Mesothelial cell of epicardium (in vitro differentiated cells): Measurements from ENCODE around the gene C2orf78. TPM values are rescaled to one million over a fixed set of nuclear protein-coding genes. Genes with fewer than 3 reads are reported as not detected.

Experiments
- DNase-seq, 2 experiments: peaks; one replicate each; pipeline ENCODE4 v3.0.0; 2021; ENCODE audit warnings: low spot score in 2 of 2; ENCODE audit not compliant: unreplicated experiment in 2 of 2
- H3K27ac Mint-ChIP-seq: 2 replicates; pipeline ENCODE4 v1.8.0; 2021; ENCODE audit warnings: mixed read lengths
- H3K27me3 Mint-ChIP-seq: 2 replicates; pipeline ENCODE4 v1.8.0; 2021; ENCODE audit warnings: low read depth, mixed read lengths
- H3K36me3 Mint-ChIP-seq: 2 replicates; pipeline ENCODE4 v1.8.0; 2021; ENCODE audit warnings: mixed read lengths
- H3K4me1 Mint-ChIP-seq: 2 replicates; pipeline ENCODE4 v1.8.0; 2021; ENCODE audit warnings: mixed read lengths
- H3K4me3 Mint-ChIP-seq: 2 replicates; pipeline ENCODE4 v1.8.0; 2021; ENCODE audit warnings: mild to moderate bottlenecking, moderate library complexity, mixed read lengths
- H3K9me3 Mint-ChIP-seq: 2 replicates; pipeline ENCODE4 v1.8.0; 2021; ENCODE audit warnings: mixed read lengths
- total RNA-seq: library from RNA; stranded (reverse); gene quantifications from 3 replicates; pipeline ENCODE4 v1.2.1, GENCODE V29; 2021
- TF ChIP-seq, protein P1 (sequence below): fragments of 200-600 bp; sonication (generic); IDR thresholded peaks from one replicate; pipeline ENCODE4 v1.5.0; 2021; ENCODE audit warnings: antibody characterized with exemption; ENCODE audit not compliant: unreplicated experiment

C2orf78 gene
- total RNA-seq, 1 donor from 2014 or later, result not detected

DNA sequence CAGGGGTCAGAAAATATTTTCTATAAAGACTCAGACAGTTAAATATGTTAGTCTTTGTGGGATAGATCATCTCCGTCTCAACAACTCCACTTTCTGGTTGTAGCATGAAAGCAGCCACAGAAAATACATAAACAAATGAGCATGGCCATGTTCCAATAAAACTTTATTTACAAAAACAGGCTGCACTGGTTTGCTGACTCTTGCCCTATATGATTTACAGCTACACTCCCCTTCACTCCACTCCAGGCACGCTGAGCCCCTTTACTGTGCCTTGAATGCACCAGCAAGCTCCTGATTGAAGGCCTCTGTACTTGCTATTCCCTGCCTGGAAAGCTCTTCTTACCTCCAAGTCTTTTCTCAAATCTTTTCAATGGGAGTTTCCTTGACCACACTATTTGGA, 39.0 kb downstream of the C2orf78 start:
- TF ChIP-seq, protein P1, sequence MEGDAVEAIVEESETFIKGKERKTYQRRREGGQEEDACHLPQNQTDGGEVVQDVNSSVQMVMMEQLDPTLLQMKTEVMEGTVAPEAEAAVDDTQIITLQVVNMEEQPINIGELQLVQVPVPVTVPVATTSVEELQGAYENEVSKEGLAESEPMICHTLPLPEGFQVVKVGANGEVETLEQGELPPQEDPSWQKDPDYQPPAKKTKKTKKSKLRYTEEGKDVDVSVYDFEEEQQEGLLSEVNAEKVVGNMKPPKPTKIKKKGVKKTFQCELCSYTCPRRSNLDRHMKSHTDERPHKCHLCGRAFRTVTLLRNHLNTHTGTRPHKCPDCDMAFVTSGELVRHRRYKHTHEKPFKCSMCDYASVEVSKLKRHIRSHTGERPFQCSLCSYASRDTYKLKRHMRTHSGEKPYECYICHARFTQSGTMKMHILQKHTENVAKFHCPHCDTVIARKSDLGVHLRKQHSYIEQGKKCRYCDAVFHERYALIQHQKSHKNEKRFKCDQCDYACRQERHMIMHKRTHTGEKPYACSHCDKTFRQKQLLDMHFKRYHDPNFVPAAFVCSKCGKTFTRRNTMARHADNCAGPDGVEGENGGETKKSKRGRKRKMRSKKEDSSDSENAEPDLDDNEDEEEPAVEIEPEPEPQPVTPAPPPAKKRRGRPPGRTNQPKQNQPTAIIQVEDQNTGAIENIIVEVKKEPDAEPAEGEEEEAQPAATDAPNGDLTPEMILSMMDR, result no peak
- Mint-ChIP-seq H3K36me3 (no peaks in the 10 kb centered on the region), H3K27ac (no peak overlapping the region), H3K4me3 (no peak overlapping the region), H3K4me1 (no peaks in the 10 kb centered on the region), H3K9me3 (no peaks in the 10 kb centered on the region), H3K27me3 (peaks cover 54% of the 10 kb centered on the region)
- no peak for DNase-seq

DNA sequence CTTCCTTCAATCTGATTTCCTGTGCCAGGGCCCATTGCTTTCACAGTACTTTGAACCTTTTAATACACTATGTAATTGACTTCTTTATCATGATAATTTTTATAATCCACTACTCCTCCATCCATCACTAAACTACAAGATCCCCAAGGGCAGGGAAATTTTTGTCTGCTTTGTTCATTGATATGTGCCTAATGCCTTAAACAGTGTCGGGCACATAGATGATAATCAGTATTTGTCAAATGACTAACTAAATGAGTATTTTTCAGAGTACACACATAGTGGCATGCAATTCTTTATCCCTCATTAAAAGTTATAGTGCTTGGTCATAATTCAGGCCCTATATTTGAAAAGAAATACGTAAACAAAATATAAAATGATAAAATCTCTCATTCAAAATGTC, 39.4 kb downstream of the C2orf78 start:
- Mint-ChIP-seq H3K36me3 (no peaks in the 10 kb centered on the region), H3K9me3 (no peaks in the 10 kb centered on the region), H3K27ac (no peak overlapping the region), H3K27me3 (peaks cover 54% of the 10 kb centered on the region), H3K4me3 (no peak overlapping the region), H3K4me1 (no peaks in the 10 kb centered on the region)
- no peak for DNase-seq
- TF ChIP-seq, protein P1, result no peak

DNA sequence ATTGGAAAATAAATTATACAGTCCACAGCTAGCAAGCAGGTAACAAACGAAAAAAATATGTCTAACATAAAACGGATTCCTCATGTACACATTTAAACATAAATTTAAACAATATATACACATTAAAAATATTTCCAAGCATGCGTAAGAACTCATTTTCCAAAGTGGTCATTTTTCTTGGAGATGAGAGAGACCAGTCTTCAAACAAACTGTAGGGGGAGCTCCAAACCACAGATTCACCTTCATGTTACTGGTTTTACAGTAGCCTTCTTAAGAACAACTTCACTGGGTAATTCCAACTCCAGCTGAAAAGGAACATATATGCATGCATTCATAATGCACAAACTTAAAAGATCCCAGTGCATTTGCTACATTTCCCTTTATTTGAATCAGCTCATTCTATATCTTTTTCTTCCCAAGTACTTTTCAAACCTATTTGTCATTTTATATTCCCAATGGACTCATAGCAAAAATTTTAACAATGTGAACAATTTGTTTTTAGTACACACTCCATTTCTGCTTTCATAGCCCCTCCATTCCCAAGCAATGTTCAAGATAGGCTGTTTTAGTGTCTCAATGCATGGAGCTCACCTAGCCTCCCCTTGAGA, 40.0 kb downstream of the C2orf78 start:
- no peak for DNase-seq
- TF ChIP-seq, protein P1, result peak; percentile 86
- Mint-ChIP-seq H3K27me3 (peaks cover 52% of the 10 kb centered on the region), H3K4me3 (no peak overlapping the region), H3K36me3 (no peaks in the 10 kb centered on the region), H3K9me3 (no peaks in the 10 kb centered on the region), H3K27ac (no peak overlapping the region), H3K4me1 (peaks cover 4% of the 10 kb centered on the region)

DNA sequence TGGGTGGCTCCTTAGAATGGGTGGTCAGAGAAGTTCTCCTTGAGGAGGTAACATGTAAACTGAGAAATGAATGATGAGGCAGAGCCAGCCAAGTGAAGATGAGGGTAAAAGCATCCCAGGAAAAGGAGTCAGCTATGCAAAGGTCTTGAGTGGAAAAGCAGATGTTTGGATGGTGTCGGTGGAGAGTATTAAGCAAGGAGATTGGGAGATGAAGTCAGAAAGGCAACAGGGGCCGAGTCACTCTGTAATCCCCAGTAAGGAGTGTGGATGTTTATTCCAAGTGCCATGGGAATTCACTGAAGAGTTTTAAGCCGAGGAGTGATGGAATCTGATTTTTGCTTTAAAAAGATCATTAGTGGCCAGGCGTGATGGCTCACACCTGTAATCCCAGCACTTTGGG, 41.4 kb downstream of the C2orf78 start:
- TF ChIP-seq, protein P1, result no peak
- peaks cover 46% of the 10 kb centered on the region for H3K27me3 Mint-ChIP-seq
- H3K36me3 Mint-ChIP-seq, result no peaks in the 10 kb centered on the region
- H3K4me1 Mint-ChIP-seq, result peaks cover 16% of the 10 kb centered on the region
- no peak for DNase-seq
- H3K27ac Mint-ChIP-seq, result no peak overlapping the region
- no peak overlapping the region for H3K4me3 Mint-ChIP-seq
- no peaks in the 10 kb centered on the region for H3K9me3 Mint-ChIP-seq

DNA sequence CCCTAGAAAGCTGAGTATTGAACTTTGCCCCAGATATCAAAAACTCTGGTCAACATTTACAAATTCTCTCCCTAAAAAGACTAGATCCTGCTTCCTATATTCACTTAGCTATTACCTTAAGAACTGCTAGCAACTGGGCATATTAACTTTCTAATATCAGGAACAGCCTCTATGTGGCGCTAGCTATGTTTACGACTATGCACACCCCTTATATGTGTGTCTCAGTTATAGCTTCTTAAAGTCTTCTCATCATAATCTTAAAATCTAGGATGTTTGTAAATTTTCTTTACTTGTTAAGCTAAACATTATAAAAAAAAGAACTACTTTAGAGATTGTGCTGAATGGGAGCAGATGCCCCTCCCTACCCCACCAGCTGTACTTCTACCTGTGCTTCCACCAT, 43.0 kb downstream of the C2orf78 start:
- peaks cover 22% of the 10 kb centered on the region for H3K4me1 Mint-ChIP-seq
- H3K27me3 Mint-ChIP-seq, result peaks cover 30% of the 10 kb centered on the region
- no peaks in the 10 kb centered on the region for H3K9me3 Mint-ChIP-seq
- TF ChIP-seq, protein P1, result no peak
- H3K4me3 Mint-ChIP-seq, result no peak overlapping the region
- DNase-seq, result no peak
- H3K36me3 Mint-ChIP-seq, result peaks cover 2% of the 10 kb centered on the region
- no peak overlapping the region for H3K27ac Mint-ChIP-seq
